Thyroid gland (tissue), 4 donors: ENCODE data around the gene SERPINF2. TPM values are rescaled to one million over a fixed set of nuclear protein-coding genes. Genes with fewer than 3 reads are reported as not detected.
A peak's percentile ranks its signal among the peaks of the same experiment; 100 is the strongest.
"Not testable (repeated sequence)": the region's sequence is repeated elsewhere in the genome, so short reads cannot be mapped to it uniquely, and the experiment has no call there.

Source experiments
- DNase-seq, 2 donors: peaks; one replicate each; pipeline ENCODE4 v3.0.0-alpha.2; 2019
- H3K27ac ChIP-seq, 3 donors: fragments of 200-600 bp; sonication (generic); 1 replicate in 2 of 3; 2 replicates in 1 of 3; pipeline ENCODE4 v1.5.1; 2016 to 2019; ENCODE audit warnings: mild to moderate bottlenecking in 1 of 3, moderate library complexity in 1 of 3
- H3K27me3 ChIP-seq: fragments of 200-600 bp; sonication (generic); one replicate; pipeline ENCODE4 v1.5.1; 2019
- H3K36me3 ChIP-seq, 2 donors: fragments of 200-600 bp; sonication (generic); one replicate each; pipeline ENCODE4 v1.5.1; 2016 to 2019
- H3K4me1 ChIP-seq, 2 donors: fragments of 200-600 bp; sonication (generic); one replicate each; pipeline ENCODE4 v1.5.1; 2017 to 2019
- H3K4me3 ChIP-seq, 3 donors: fragments of 200-600 bp; sonication (generic); replicated peaks in 1 of 3; 1 replicate in 2 of 3; 2 replicates in 1 of 3; pipeline ENCODE4 v1.5.1; 2016; ENCODE audit warnings: mild to moderate bottlenecking in 1 of 3
- H3K9me3 ChIP-seq: fragments of 200-600 bp; sonication (generic); one replicate; pipeline ENCODE4 v1.5.1; 2017
- CTCF ChIP-seq, 6 experiments: fragments of 200-600 bp in 3 of 6; fragments of 450-650 bp in 3 of 6; sonication (generic) in 3 of 6; IDR thresholded peaks; one replicate each; pipeline ENCODE4 v1.5.1; 2016 to 2019; ENCODE audit warnings: antibody characterized with exemption in 6 of 6, mild to moderate bottlenecking in 2 of 6, inconsistent platforms in 1 of 6, moderate library complexity in 1 of 6
- POLR2A ChIP-seq, 2 donors: fragments of 450-650 bp; IDR thresholded peaks; one replicate each; pipeline ENCODE4 v1.6.1; 2017; ENCODE audit warnings: antibody characterized with exemption in 2 of 2, mild to moderate bottlenecking in 2 of 2, moderate library complexity in 1 of 2
- WGBS, 2 donors: methylation state at CpG; one replicate each; pipeline ENCODE4 v1.1.5; 2017; 5-methylcytosine and 5-hydroxymethylcytosine counted together
- intact Hi-C: fragments of 100-400 bp; cut with DNase I; formaldehyde crosslinking; loops from one replicate; pipeline ENCODE4 v1.15.1; 2023
- total RNA-seq, 4 donors: library from RNA; depleted of rRNA; stranded (reverse); fragments of >200 nt; gene quantifications; one replicate each; pipeline ENCODE4 v1.2.3, GENCODE V29; 2016

Gene SERPINF2
- total RNA-seq, result 1 to 10 TPM; 4.3 to 9.7 (median 7.1) TPM

GRCh38 chr17:1742371-1743087 is at the start of gene SERPINF2:
Gene SERPINF2, plus strand, starts transcription at chr17:1742871. Its CDS starts 2,125 bp downstream, at chr17:1744996.
- Histone ChIP-seq H3K27ac (peak within 1 kb of the TSS in 1 of 3 donors; percentile 21), H3K4me3 (no peak within 1 kb of the TSS), H3K36me3 (no peaks in the 10 kb centered on the region), H3K27me3 (no peaks in the 10 kb centered on the region), H3K4me1 (peaks cover 0 to 21% of the 10 kb centered on the region in 2 donors), H3K9me3 (no peaks in the 10 kb centered on the region)
- intact Hi-C loops, result no loop called here
- DNase-seq, result peak; percentile 34 to 49
- 39 to 49% methylated on average over 7 to 8 of the region's 10 CpGs for WGBS, 2 donors
- TF ChIP-seq POLR2A (IDR thresholded peaks at IDR 0.05), result no peak
- TF ChIP-seq CTCF (IDR thresholded peaks at IDR 0.05), result no peak

GRCh38 chr17:1693339-1693738 is 49.3 kb upstream of the SERPINF2 start:
- 89 to 95% methylated on average over 7 of the region's 7 CpGs for whole genome bisulfite sequencing, 2 donors
- H3K4me1 ChIP-seq, result no peaks in the 10 kb centered on the region
- H3K4me3 ChIP-seq, result no peak overlapping the region
- no peak for DNase-seq
- H3K27me3 ChIP-seq, result no peaks in the 10 kb centered on the region
- no peaks in the 10 kb centered on the region for H3K36me3 ChIP-seq
- no peak for TF ChIP-seq POLR2A (IDR thresholded peaks at IDR 0.05)
- no peaks in the 10 kb centered on the region for H3K9me3 ChIP-seq
- no peak overlapping the region for H3K27ac ChIP-seq
- intact Hi-C loops, result no loop called here

- no peak overlapping the region for H3K4me3 ChIP-seq
- H3K27me3 ChIP-seq, result no peaks in the 10 kb centered on the region
- DNase-seq, result no peak
- no peak for TF ChIP-seq POLR2A (IDR thresholded peaks at IDR 0.05)
- no peak for TF ChIP-seq CTCF (IDR thresholded peaks at IDR 0.05)
- intact Hi-C loops, result no loop called here
- no peak overlapping the region for H3K27ac ChIP-seq
- 86 to 89% methylated on average over 8 of the region's 8 CpGs for WGBS, 2 donors
- H3K9me3 ChIP-seq, result no peaks in the 10 kb centered on the region
- H3K4me1 ChIP-seq, result no peaks in the 10 kb centered on the region
- no peaks in the 10 kb centered on the region for H3K36me3 ChIP-seq
These were observed 47.3 kb upstream of the SERPINF2 start for GRCh38 chr17:1695365-1695764.

GRCh38 chr17:1697681-1698080 is 45.0 kb upstream of the SERPINF2 start:
- Histone ChIP-seq H3K9me3 (no peaks in the 10 kb centered on the region), H3K4me3 (no peak overlapping the region), H3K27ac (no peak overlapping the region), H3K27me3 (no peaks in the 10 kb centered on the region), H3K36me3 (no peaks in the 10 kb centered on the region), H3K4me1 (no peaks in the 10 kb centered on the region)
- TF ChIP-seq CTCF (IDR thresholded peaks at IDR 0.05) (no peak), POLR2A (IDR thresholded peaks at IDR 0.05) (no peak)
- DNase-seq, result peak in 1 of 2 donors; percentile 23
- 23 to 29% methylated on average over 5 of the region's 5 CpGs for WGBS, 2 donors
- intact Hi-C loops, result no loop called here

GRCh38 chr17:1699891-1700290 is 42.8 kb upstream of the SERPINF2 start:
- H3K4me1 ChIP-seq, H3K4me3 ChIP-seq, H3K27ac ChIP-seq, H3K27me3 ChIP-seq, H3K36me3 ChIP-seq, intact Hi-C loops, H3K9me3 ChIP-seq, DNase-seq: not testable (repeated sequence)
- WGBS, 2 donors, result 94 to 95% methylated on average over 5 of the region's 5 CpGs

- WGBS, 2 donors, result 46 to 57% methylated on average over 4 of the region's 4 CpGs
- Histone ChIP-seq H3K27ac (no peak overlapping the region), H3K27me3 (no peaks in the 10 kb centered on the region), H3K4me3 (no peak overlapping the region), H3K36me3 (no peaks in the 10 kb centered on the region), H3K4me1 (no peaks in the 10 kb centered on the region), H3K9me3 (no peaks in the 10 kb centered on the region)
- intact Hi-C loops, result no loop called here
- no peak for DNase-seq
- TF ChIP-seq CTCF (IDR thresholded peaks at IDR 0.05), result no peak
- no peak for TF ChIP-seq POLR2A (IDR thresholded peaks at IDR 0.05)
These were observed 39.6 kb upstream of the SERPINF2 start for GRCh38 chr17:1703063-1703462.
